ENCODE measurements around the gene HSPA1A. TPM values are rescaled to one million over a fixed set of nuclear protein-coding genes. Genes with fewer than 3 reads are reported as not detected.
"Not testable (repeated sequence)": the region's sequence is repeated elsewhere in the genome, so short reads cannot be mapped to it uniquely, and the experiment has no call there.

The HSPA1A gene
- total RNA-seq, 1 experiment from 2014 or later: 77.3 TPM

DNA sequence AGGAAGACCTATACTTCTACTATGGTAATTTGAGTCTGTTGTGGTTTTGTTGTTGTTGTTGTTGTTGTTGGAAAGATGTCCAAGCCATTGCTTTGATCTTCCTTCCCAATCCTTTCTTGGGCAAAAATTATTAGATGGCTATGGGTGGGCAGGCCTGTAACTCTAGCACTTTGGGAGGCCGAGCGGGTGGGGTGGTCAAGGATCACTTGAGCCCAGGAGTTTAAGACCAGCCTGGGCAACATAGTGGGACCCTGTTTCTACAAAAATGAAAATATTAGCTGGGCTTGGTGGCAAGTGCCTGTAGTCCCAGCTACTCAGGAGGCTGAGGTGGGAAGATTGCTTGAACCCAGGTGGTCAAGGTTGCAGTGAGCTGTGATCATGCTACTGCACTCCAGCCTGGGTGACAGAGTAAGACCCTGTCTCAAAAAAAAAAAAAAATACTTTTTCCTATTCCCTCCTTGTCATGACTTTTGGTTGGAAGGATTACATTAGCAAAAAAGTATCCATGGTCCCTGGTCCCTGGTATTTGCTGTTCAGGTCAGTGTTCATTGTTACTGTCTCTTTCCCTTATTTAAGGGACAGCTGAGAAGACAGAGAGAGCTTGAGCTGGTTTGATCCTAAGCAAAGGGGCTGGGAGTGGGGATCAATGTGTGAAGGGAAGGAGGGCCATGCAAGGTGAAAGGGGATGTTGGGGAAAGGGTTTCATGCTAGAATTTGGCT, 35.6 kb downstream of the HSPA1A start:
- CTCF ChIA-PET: no interaction called here
- no peak overlapping the region for H3K4me3 Mint-ChIP-seq (ENCODE audit: unreplicated experiment)
- POLR2A ChIA-PET: interaction anchor here (0.6 to 0.7 kb wide), 2 partner anchors 12 to 131 kb away, joined by 4 to 5 read pairs; partner anchors contain the start of gene NEU1
- Histone ChIP-seq H3K4me3 (ENCODE audit: low read depth, low read length) (no peak overlapping the region), H3K4me1 (peaks cover 31% of the 10 kb centered on the region), H3K27me3 (replicated peaks; ENCODE audit: control insufficient read depth, insufficient read depth, low read length) (no peaks in the 10 kb centered on the region), H3K36me3 (ENCODE audit: control insufficient read depth, insufficient read depth, low read length) (no peaks in the 10 kb centered on the region), H3K9me3 (no peaks in the 10 kb centered on the region)
- H3K36me3 Mint-ChIP-seq (ENCODE audit: insufficient read depth, unreplicated experiment): peaks cover 14% of the 10 kb centered on the region
- H3K27me3 Mint-ChIP-seq (ENCODE audit: insufficient read depth, unreplicated experiment): no peaks in the 10 kb centered on the region
- peak overlapping the region; percentile 59 for H3K27ac Mint-ChIP-seq (ENCODE audit: unreplicated experiment)
- intact Hi-C loops (cut with micrococcal nuclease; ENCODE audit: unreplicated experiment): no loop called here
- no TSS peak for BruUV-seq (replicated peaks)
- H3K4me1 Mint-ChIP-seq (ENCODE audit: low read depth, unreplicated experiment): peaks cover 18% of the 10 kb centered on the region
- TF ChIP-seq, protein P1, sequence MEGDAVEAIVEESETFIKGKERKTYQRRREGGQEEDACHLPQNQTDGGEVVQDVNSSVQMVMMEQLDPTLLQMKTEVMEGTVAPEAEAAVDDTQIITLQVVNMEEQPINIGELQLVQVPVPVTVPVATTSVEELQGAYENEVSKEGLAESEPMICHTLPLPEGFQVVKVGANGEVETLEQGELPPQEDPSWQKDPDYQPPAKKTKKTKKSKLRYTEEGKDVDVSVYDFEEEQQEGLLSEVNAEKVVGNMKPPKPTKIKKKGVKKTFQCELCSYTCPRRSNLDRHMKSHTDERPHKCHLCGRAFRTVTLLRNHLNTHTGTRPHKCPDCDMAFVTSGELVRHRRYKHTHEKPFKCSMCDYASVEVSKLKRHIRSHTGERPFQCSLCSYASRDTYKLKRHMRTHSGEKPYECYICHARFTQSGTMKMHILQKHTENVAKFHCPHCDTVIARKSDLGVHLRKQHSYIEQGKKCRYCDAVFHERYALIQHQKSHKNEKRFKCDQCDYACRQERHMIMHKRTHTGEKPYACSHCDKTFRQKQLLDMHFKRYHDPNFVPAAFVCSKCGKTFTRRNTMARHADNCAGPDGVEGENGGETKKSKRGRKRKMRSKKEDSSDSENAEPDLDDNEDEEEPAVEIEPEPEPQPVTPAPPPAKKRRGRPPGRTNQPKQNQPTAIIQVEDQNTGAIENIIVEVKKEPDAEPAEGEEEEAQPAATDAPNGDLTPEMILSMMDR (IDR thresholded peaks at IDR 0.05; ENCODE audit: insufficient read depth in 1 of 2, low read depth in 1 of 2, low read length in 1 of 2, severe bottlenecking in 1 of 2, unreplicated experiment in 1 of 2): no peak
- no peak for DNase-seq
- no peaks in the 10 kb centered on the region for H3K9me3 Mint-ChIP-seq (ENCODE audit: unreplicated experiment)

DNA sequence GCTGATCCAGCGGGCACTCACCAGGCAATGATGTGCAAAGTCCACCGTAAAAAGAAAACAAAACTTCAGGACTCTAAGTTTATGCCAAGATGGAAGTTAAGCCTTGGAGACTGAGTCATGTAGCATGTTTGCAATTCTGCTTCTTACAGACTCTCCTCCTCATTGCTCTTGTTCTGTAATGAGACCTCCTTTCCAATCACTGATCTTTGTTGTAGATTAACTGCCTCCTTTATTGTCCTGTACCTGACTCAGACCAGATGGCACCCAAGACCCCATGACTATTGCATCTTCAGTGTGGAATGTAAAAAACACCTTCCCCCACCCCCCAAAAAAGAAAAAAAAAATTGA, 36.1 kb downstream of the HSPA1A start:
- no peaks in the 10 kb centered on the region for H3K36me3 ChIP-seq (ENCODE audit: control insufficient read depth, insufficient read depth, low read length)
- no peaks in the 10 kb centered on the region for H3K9me3 Mint-ChIP-seq (ENCODE audit: unreplicated experiment)
- TSS peak; percentile 16 for BruUV-seq (replicated peaks)
- no peak overlapping the region for H3K4me3 ChIP-seq (ENCODE audit: low read depth, low read length)
- no peaks in the 10 kb centered on the region for H3K27me3 Mint-ChIP-seq (ENCODE audit: insufficient read depth, unreplicated experiment)
- H3K4me1 Mint-ChIP-seq (ENCODE audit: low read depth, unreplicated experiment): peaks cover 16% of the 10 kb centered on the region
- no peak for DNase-seq
- intact Hi-C loops (cut with micrococcal nuclease; ENCODE audit: unreplicated experiment): no loop called here
- no peaks in the 10 kb centered on the region for H3K9me3 ChIP-seq
- TF ChIP-seq, protein P1 (IDR thresholded peaks at IDR 0.05; ENCODE audit: insufficient read depth in 1 of 2, low read depth in 1 of 2, low read length in 1 of 2, severe bottlenecking in 1 of 2, unreplicated experiment in 1 of 2): no peak
- H3K4me3 Mint-ChIP-seq (ENCODE audit: unreplicated experiment): no peak overlapping the region
- ChIA-PET CTCF (no interaction called here), POLR2A (interaction anchor here (0.7 kb wide), 1 partner anchor 131 kb away, joined by 5 read pairs; no protein-coding TSS in a partner anchor)
- H3K4me1 ChIP-seq: peaks cover 28% of the 10 kb centered on the region
- peak overlapping the region; percentile 59 for H3K27ac Mint-ChIP-seq (ENCODE audit: unreplicated experiment)
- H3K27me3 ChIP-seq (replicated peaks; ENCODE audit: control insufficient read depth, insufficient read depth, low read length): no peaks in the 10 kb centered on the region
- H3K36me3 Mint-ChIP-seq (ENCODE audit: insufficient read depth, unreplicated experiment): peaks cover 16% of the 10 kb centered on the region

DNA sequence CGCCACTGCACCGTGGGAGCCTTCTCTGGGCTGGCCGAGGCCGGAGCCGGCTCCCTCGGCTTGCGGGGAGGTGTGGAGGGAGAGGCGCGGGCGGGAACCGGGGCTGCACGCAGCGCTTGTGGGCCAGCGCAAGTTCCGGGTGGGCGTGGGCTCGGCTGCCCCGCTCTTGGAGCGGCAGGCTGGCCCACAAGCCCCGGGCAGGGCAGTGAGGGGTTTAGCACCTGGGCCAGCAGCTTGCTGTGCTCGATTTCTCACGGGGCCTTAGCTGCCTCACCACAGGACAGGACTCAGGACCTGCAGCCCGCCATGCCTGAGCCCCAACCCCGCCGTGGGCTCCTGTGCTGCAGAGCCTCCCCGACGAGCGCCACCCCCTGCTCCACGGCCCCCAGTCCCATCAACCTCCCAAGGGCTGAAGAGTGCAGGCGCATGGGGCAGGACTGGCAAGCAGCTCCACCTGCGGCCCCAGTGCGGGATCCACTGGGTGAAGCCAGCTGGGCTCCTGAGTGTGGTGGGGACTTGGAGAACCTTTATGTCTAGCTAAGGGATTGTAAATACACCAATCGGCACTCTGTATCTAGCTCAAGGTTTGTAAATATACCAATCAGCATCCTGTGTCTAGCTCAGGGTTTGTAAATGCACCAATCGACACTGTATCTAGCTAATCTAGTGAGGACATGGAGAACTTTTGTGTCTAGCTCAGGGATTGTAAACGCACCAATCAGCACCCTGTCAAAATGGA, 36.8 kb downstream of the HSPA1A start:
- H3K9me3 ChIP-seq; H3K4me3 Mint-ChIP-seq (ENCODE audit: unreplicated experiment); H3K27me3 ChIP-seq (replicated peaks; ENCODE audit: control insufficient read depth, insufficient read depth, low read length); H3K27me3 Mint-ChIP-seq (ENCODE audit: insufficient read depth, unreplicated experiment); H3K4me3 ChIP-seq (ENCODE audit: low read depth, low read length); CTCF ChIA-PET; H3K9me3 Mint-ChIP-seq (ENCODE audit: unreplicated experiment); H3K36me3 ChIP-seq (ENCODE audit: control insufficient read depth, insufficient read depth, low read length); BruUV-seq (replicated peaks); DNase-seq; intact Hi-C loops (cut with micrococcal nuclease; ENCODE audit: unreplicated experiment): not testable (repeated sequence)
- peaks cover 21% of the 10 kb centered on the region for H3K4me1 ChIP-seq
- H3K4me1 Mint-ChIP-seq (ENCODE audit: low read depth, unreplicated experiment): peaks cover 10% of the 10 kb centered on the region
- peaks cover 23% of the 10 kb centered on the region for H3K36me3 Mint-ChIP-seq (ENCODE audit: insufficient read depth, unreplicated experiment)
- H3K27ac Mint-ChIP-seq (ENCODE audit: unreplicated experiment): peak overlapping the region; percentile 59
- POLR2A ChIA-PET: interaction anchor here (0.8 to 0.9 kb wide), 2 partner anchors 11 to 37 kb away, joined by 3 read pairs; partner anchors contain the start of genes HSPA1A, HSPA1L and NEU1

DNA sequence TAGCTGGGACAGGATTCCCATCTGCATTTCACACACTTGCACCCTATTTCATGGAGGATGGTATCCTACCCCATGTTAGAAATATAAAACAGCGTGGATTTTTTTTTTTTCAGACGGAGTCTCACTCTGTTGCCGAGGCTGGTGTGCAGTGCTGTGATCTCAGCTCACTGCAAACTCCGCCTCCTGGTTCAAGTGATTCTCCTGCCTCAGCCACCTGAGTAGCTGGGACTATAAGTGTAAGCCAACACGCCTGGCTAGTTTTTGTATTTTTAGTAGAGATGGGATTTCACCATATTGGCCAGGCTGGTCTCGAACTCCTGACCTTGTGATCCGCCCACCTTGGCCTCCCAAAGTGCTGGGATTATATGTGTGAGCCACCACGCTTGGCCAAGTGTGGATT, 42.4 kb downstream of the HSPA1A start:
- H3K4me1 Mint-ChIP-seq (ENCODE audit: low read depth, unreplicated experiment): peaks cover 15% of the 10 kb centered on the region
- H3K4me3 ChIP-seq (ENCODE audit: low read depth, low read length); intact Hi-C loops (cut with micrococcal nuclease; ENCODE audit: unreplicated experiment); H3K27ac Mint-ChIP-seq (ENCODE audit: unreplicated experiment); BruUV-seq (replicated peaks); H3K27me3 ChIP-seq (replicated peaks; ENCODE audit: control insufficient read depth, insufficient read depth, low read length); DNase-seq; H3K9me3 Mint-ChIP-seq (ENCODE audit: unreplicated experiment); H3K4me1 ChIP-seq; H3K27me3 Mint-ChIP-seq (ENCODE audit: insufficient read depth, unreplicated experiment); CTCF ChIA-PET; H3K9me3 ChIP-seq; H3K36me3 ChIP-seq (ENCODE audit: control insufficient read depth, insufficient read depth, low read length); H3K4me3 Mint-ChIP-seq (ENCODE audit: unreplicated experiment): not testable (repeated sequence)
- POLR2A ChIA-PET: interaction anchor here (0.6 kb wide), 1 partner anchor 288 kb away, joined by 3 read pairs; no protein-coding TSS in a partner anchor
- peaks cover 59% of the 10 kb centered on the region for H3K36me3 Mint-ChIP-seq (ENCODE audit: insufficient read depth, unreplicated experiment)

Measured in Caco-2 (cell line).